Upper lobe of left lung (tissue), 6 donors: ENCODE measurements around the gene STXBP5L. TPM values are rescaled to one million over a fixed set of nuclear protein-coding genes. Genes with fewer than 3 reads are reported as not detected.

Experiments used
- ATAC-seq, 2 donors: fragments of 200-7000 bp; cut with Tn5 transposase; one replicate each; pipeline ENCODE4 v1.9.1; 2022; ENCODE audit warnings: mild to moderate bottlenecking in 2 of 2, moderate library complexity in 2 of 2; ENCODE audit not compliant: low FRiP score in 2 of 2
- DNase-seq, 2 donors: peaks; one replicate each; pipeline ENCODE4 v3.0.0-alpha.2; 2019 to 2020
- H3K27ac ChIP-seq, 4 donors: fragments of 200-600 bp; sonication (generic); one replicate each; pipeline ENCODE4 v1.5.1; 2016 to 2019
- H3K27me3 ChIP-seq, 4 donors: fragments of 200-600 bp; sonication (generic); one replicate each; pipeline ENCODE4 v1.5.1; 2017 to 2019
- H3K36me3 ChIP-seq, 4 donors: fragments of 200-600 bp; sonication (generic); one replicate each; pipeline ENCODE4 v1.5.1; 2016 to 2019
- H3K4me1 ChIP-seq, 4 donors: fragments of 200-600 bp; sonication (generic); one replicate each; pipeline ENCODE4 v1.5.1; 2018 to 2019
- H3K4me3 ChIP-seq, 4 donors: fragments of 200-600 bp; sonication (generic); one replicate each; pipeline ENCODE4 v1.5.1; 2017 to 2019; ENCODE audit warnings: mild to moderate bottlenecking in 2 of 4, moderate library complexity in 1 of 4
- H3K9me3 ChIP-seq, 4 donors: fragments of 200-600 bp; sonication (generic); one replicate each; pipeline ENCODE4 v1.5.1; 2018 to 2019
- EP300 ChIP-seq, 4 donors: sonication (generic); formaldehyde crosslinking; IDR thresholded peaks; one replicate each; pipeline ENCODE4 v1.5.1; 2017; ENCODE audit warnings: antibody characterized with exemption in 4 of 4, control low read depth in 2 of 4
- POLR2A ChIP-seq, 4 donors: fragments of 450-650 bp; IDR thresholded peaks; one replicate each; pipeline ENCODE4 v1.5.1; 2016 to 2017; ENCODE audit warnings: antibody characterized with exemption in 4 of 4, mild to moderate bottlenecking in 2 of 4
- POLR2AphosphoS5 ChIP-seq, 2 donors: sonication (generic); formaldehyde crosslinking; IDR thresholded peaks; one replicate each; pipeline ENCODE4 v1.5.1; 2017; ENCODE audit warnings: antibody characterized with exemption in 2 of 2
- WGBS, 2 donors: methylation state at CpG; one replicate each; pipeline ENCODE4 v1.1.5; 2017 to 2018; 5-methylcytosine and 5-hydroxymethylcytosine counted together
- small RNA-seq, 4 donors: library from RNA; depleted of rRNA; stranded (forward); fragments of <200 nt; gene quantifications; one replicate each; pipeline ENCODE3, GENCODE V24; 2016
- total RNA-seq, 6 donors: library from RNA; depleted of rRNA in 4 of 6; stranded (reverse); fragments of >200 nt in 4 of 6; gene quantifications; one replicate each; pipeline versions ENCODE4 v1.1.0 to v1.2.1, GENCODE V29; 2016 to 2021
- TF ChIP-seq, protein P1 (sequence below), 6 experiments: fragments of 450-650 bp in 4 of 6; fragments of 200-600 bp in 2 of 6; sonication (generic) in 2 of 6; IDR thresholded peaks; one replicate each; pipeline ENCODE4 v1.5.1; 2016 to 2019; ENCODE audit warnings: antibody characterized with exemption in 6 of 6
- donor health status: DM: no; HTN: no; CAD: no; lungs with moderate emphysema.
- donor health status: DM: no; HTN: yes; CAD: no; lungs with severe emphysema.

Gene STXBP5L
- total RNA-seq, 6 donors from 2014 or later: 0.07 TPM; not detected in 5

DNA sequence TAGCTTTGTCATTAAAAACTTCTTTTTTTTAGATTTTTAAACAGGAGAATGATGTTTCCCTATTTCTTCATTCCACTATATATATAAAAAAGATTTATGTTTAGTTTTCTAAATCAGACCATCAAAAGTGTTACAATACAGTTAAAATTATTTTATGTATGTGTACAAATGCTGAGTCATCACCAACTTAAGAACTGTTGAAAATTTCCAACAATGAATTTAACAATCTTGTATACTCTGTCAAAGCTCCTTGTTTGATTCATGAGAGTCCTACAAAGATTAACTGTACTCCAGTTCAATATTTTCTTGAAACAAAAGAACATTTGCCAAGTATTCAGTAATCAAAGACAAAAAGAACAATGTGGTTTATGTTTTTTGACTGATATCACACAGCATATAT is 555.7 kb downstream of the STXBP5L start:
- DNase-seq (no peak), ATAC-seq (no peak)
- TF ChIP-seq POLR2A (IDR thresholded peaks at IDR 0.05) (no peak), POLR2AphosphoS5 (IDR thresholded peaks at IDR 0.05) (no peak), EP300 (IDR thresholded peaks at IDR 0.05) (no peak)
- TF ChIP-seq, protein P1, sequence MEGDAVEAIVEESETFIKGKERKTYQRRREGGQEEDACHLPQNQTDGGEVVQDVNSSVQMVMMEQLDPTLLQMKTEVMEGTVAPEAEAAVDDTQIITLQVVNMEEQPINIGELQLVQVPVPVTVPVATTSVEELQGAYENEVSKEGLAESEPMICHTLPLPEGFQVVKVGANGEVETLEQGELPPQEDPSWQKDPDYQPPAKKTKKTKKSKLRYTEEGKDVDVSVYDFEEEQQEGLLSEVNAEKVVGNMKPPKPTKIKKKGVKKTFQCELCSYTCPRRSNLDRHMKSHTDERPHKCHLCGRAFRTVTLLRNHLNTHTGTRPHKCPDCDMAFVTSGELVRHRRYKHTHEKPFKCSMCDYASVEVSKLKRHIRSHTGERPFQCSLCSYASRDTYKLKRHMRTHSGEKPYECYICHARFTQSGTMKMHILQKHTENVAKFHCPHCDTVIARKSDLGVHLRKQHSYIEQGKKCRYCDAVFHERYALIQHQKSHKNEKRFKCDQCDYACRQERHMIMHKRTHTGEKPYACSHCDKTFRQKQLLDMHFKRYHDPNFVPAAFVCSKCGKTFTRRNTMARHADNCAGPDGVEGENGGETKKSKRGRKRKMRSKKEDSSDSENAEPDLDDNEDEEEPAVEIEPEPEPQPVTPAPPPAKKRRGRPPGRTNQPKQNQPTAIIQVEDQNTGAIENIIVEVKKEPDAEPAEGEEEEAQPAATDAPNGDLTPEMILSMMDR (IDR thresholded peaks at IDR 0.05): no peak

DNA sequence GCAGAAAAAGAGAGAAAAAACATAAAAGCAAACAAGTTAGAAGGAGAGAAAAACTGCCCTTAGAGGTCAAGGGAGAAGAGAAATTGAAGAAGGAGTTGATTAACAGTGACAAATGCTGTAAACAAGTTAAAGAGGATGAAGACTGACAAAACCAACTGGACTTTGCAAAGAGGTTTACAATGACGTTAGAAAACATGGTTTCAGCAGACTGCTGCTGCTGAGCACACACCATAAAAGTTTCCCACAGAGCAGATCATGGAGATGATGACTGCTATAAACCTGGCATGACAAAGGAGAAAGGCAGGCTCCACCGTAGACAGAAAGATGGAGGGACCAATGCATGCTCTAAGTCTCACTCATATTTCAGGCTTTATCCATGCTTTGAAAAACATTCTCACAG is 559.1 kb downstream of the STXBP5L start:
- Histone ChIP-seq H3K36me3 (no peaks in the 10 kb centered on the region), H3K27me3 (no peaks in the 10 kb centered on the region), H3K27ac (no peak overlapping the region), H3K9me3 (no peaks in the 10 kb centered on the region), H3K4me3 (no peak overlapping the region), H3K4me1 (no peaks in the 10 kb centered on the region)
- DNase-seq (no peak), ATAC-seq (no peak)
- WGBS, 2 donors: 93 to 94% methylated on average over 2 of the region's 2 CpGs
- no peak for TF ChIP-seq EP300 (IDR thresholded peaks at IDR 0.05)
- TF ChIP-seq, protein P1 (IDR thresholded peaks at IDR 0.05): no peak

More for the DNA sequence above, 555.7 kb downstream of the STXBP5L start:
- Histone ChIP-seq H3K27me3 (no peaks in the 10 kb centered on the region), H3K4me3 (no peak overlapping the region), H3K27ac (no peak overlapping the region), H3K36me3 (no peaks in the 10 kb centered on the region), H3K9me3 (no peaks in the 10 kb centered on the region), H3K4me1 (no peaks in the 10 kb centered on the region)

GRCh38 chr3:121473001-121473400 is 565.0 kb downstream of the STXBP5L start:
- no peak overlapping the region for H3K27ac ChIP-seq
- ATAC-seq: no peak
- DNase-seq: no peak
- H3K4me1 ChIP-seq: no peaks in the 10 kb centered on the region
- H3K9me3 ChIP-seq: no peaks in the 10 kb centered on the region
- 94 to 95% methylated on average over 2 of the region's 2 CpGs for WGBS, 2 donors
- TF ChIP-seq POLR2AphosphoS5 (IDR thresholded peaks at IDR 0.05) (no peak), POLR2A (IDR thresholded peaks at IDR 0.05) (no peak)
- TF ChIP-seq, protein P1 (IDR thresholded peaks at IDR 0.05): no peak
- no peak overlapping the region for H3K4me3 ChIP-seq
- H3K36me3 ChIP-seq: no peaks in the 10 kb centered on the region
- no peaks in the 10 kb centered on the region for H3K27me3 ChIP-seq

Small RNA genes lying within 50 kb of the gene (small RNA-seq; reads per million reads assigned to genes)
- 0 reads per million in 4 donors for gene MIR5682

Other genes with a start within 250 kb of the STXBP5L start
- 10 to 100 TPM in 2 of 6 donors, 1 to 10 TPM in 3, under 1 TPM in 1; 0.89 to 45.1 (median 2.6) TPM for gene HGD, start 226.0 kb upstream of the STXBP5L start, total RNA-seq
- 10 to 100 TPM in 4 of 6 donors, 1 to 10 TPM in 2; 4.9 to 20.1 (median 14.2) TPM for gene RABL3, start 165.7 kb upstream of the STXBP5L start, total RNA-seq
- 10 to 100 TPM in 5 of 6 donors, 1 to 10 TPM in 1; 6.3 to 17.9 (median 15.7) TPM for gene GTF2E1, start 165.5 kb upstream of the STXBP5L start, total RNA-seq